Loucy (cell line): Measurements from ENCODE around the gene FOXN4.

ENCODE experiments used
- EZH2phosphoT487 ChIP-seq: fragments of 200-600 bp; IDR thresholded peaks from 2 replicates; pipeline ENCODE4 v1.6.1; 2018; ENCODE audit warnings: antibody characterized with exemption, mild to moderate bottlenecking, moderate library complexity, borderline replicate concordance
- TF ChIP-seq, protein P1 (sequence below): fragments of 200-600 bp; sonication (generic); conservative IDR thresholded peaks from 2 replicates; pipeline ENCODE4 v1.5.1; 2014; ENCODE audit warnings: mild to moderate bottlenecking, antibody characterized with exemption, low read length

DNA sequence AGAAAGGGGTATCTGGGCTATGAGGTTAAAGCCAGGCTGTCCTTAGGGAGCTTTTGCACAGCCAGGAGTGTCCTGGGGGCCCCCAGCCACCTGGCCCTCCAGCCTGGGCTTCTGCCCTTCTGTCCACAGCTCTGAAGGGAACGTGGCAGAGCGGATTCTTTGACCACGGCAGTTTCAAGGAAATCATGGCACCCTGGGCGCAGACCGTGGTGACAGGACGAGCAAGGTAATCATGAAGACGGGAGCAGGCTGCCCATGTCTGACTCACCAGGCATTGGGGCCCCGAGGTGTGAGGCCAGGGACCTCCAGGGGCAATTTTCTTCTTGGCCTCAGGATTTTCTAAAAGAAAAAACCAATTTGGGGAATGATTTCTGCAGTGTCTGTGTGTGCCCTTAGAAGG, 53.1 kb downstream of the FOXN4 start:
- TF ChIP-seq, protein P1, sequence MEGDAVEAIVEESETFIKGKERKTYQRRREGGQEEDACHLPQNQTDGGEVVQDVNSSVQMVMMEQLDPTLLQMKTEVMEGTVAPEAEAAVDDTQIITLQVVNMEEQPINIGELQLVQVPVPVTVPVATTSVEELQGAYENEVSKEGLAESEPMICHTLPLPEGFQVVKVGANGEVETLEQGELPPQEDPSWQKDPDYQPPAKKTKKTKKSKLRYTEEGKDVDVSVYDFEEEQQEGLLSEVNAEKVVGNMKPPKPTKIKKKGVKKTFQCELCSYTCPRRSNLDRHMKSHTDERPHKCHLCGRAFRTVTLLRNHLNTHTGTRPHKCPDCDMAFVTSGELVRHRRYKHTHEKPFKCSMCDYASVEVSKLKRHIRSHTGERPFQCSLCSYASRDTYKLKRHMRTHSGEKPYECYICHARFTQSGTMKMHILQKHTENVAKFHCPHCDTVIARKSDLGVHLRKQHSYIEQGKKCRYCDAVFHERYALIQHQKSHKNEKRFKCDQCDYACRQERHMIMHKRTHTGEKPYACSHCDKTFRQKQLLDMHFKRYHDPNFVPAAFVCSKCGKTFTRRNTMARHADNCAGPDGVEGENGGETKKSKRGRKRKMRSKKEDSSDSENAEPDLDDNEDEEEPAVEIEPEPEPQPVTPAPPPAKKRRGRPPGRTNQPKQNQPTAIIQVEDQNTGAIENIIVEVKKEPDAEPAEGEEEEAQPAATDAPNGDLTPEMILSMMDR: no peak
- TF ChIP-seq EZH2phosphoT487: no peak
